Upper lobe of right lung (tissue), 1 donor: Measurements from ENCODE around the gene TMOD3. TPM values are rescaled to one million over a fixed set of nuclear protein-coding genes. Genes with fewer than 3 reads are reported as not detected.

Source experiments
- ATAC-seq: fragments of 200-7000 bp; cut with Tn5 transposase; one replicate; pipeline ENCODE4 v1.9.1; 2020; ENCODE audit warnings: mild to moderate bottlenecking, moderate library complexity
- DNase-seq: peaks from one replicate; pipeline ENCODE4 v3.0.0-alpha.2; 2020
- H3K27ac ChIP-seq: fragments of 200-600 bp; one replicate; pipeline ENCODE4 v1.8.0; 2022
- H3K27me3 ChIP-seq: fragments of 200-600 bp; one replicate; pipeline ENCODE4 v1.8.0; 2022; ENCODE audit warnings: mild to moderate bottlenecking
- H3K36me3 ChIP-seq: fragments of 200-600 bp; one replicate; pipeline ENCODE4 v1.8.0; 2022
- H3K4me1 ChIP-seq: fragments of 200-600 bp; one replicate; pipeline ENCODE4 v1.8.0; 2022
- H3K4me3 ChIP-seq: fragments of 200-600 bp; one replicate; pipeline ENCODE4 v1.8.0; 2022; ENCODE audit warnings: mild to moderate bottlenecking
- H3K9me3 ChIP-seq: fragments of 200-600 bp; one replicate; pipeline ENCODE4 v1.8.0; 2022
- intact Hi-C: fragments of 100-400 bp; cut with DNase I; formaldehyde crosslinking; loops from one replicate; pipeline ENCODE4 v1.11.0; 2022
- total RNA-seq: library from RNA; stranded (reverse); fragmentation: NEBNext Ultra II Directional; extraction: Animal tissue kit (Norgen Biotek cat#: 25700); gene quantifications from one replicate; pipeline ENCODE4 v1.2.1, GENCODE V29; 2021
- TF ChIP-seq, protein P1 (sequence below): fragments of 200-600 bp; IDR thresholded peaks from one replicate; pipeline ENCODE4 v1.8.0; 2022; ENCODE audit warnings: antibody characterized with exemption
- donor health status: DM: no; HTN: yes; CAD: no; lungs with severe emphysema.

Gene TMOD3
- total RNA-seq, 1 donor from 2014 or later: 78.4 TPM

DNA sequence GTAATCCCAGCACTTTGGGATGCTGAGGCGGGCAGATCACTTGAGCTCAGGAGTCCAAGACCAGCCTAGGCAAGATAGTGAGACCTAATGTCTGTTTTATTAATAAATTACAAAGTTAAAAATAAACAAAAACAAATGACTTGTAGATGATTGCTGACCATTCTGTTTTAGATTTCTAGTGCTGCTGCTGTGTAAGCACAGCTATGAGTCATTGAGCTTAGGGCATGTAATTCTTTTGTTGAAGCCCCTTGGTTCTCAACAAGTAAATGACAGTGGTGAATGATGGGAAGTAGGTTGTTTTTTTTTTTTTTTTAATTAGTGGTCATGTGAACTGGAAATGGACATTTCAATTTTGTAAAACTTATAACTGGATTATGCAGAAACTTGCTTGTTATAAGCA lies 78.9 kb downstream of the TMOD3 start:
- peaks cover 90% of the 10 kb centered on the region for H3K36me3 ChIP-seq
- no peak overlapping the region for H3K27ac ChIP-seq
- ATAC-seq: no peak

GRCh38 chr15:51909584-51909983 lies 80.1 kb downstream of the TMOD3 start:
- H3K27ac ChIP-seq: no peak overlapping the region
- H3K36me3 ChIP-seq: peaks cover 87% of the 10 kb centered on the region
- DNase-seq (no peak), ATAC-seq (no peak)
- H3K27me3 ChIP-seq: no peaks in the 10 kb centered on the region
- intact Hi-C loops: no loop called here
- TF ChIP-seq, protein P1, sequence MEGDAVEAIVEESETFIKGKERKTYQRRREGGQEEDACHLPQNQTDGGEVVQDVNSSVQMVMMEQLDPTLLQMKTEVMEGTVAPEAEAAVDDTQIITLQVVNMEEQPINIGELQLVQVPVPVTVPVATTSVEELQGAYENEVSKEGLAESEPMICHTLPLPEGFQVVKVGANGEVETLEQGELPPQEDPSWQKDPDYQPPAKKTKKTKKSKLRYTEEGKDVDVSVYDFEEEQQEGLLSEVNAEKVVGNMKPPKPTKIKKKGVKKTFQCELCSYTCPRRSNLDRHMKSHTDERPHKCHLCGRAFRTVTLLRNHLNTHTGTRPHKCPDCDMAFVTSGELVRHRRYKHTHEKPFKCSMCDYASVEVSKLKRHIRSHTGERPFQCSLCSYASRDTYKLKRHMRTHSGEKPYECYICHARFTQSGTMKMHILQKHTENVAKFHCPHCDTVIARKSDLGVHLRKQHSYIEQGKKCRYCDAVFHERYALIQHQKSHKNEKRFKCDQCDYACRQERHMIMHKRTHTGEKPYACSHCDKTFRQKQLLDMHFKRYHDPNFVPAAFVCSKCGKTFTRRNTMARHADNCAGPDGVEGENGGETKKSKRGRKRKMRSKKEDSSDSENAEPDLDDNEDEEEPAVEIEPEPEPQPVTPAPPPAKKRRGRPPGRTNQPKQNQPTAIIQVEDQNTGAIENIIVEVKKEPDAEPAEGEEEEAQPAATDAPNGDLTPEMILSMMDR: no peak
- H3K4me1 ChIP-seq: no peaks in the 10 kb centered on the region
- no peaks in the 10 kb centered on the region for H3K9me3 ChIP-seq
- H3K4me3 ChIP-seq: no peak overlapping the region

More for the DNA sequence above, 78.9 kb downstream of the TMOD3 start:
- no peak for DNase-seq
- TF ChIP-seq, protein P1: no peak
- no peaks in the 10 kb centered on the region for H3K4me1 ChIP-seq
- H3K4me3 ChIP-seq: no peak overlapping the region
- H3K9me3 ChIP-seq: no peaks in the 10 kb centered on the region
- intact Hi-C loops: no loop called here
- H3K27me3 ChIP-seq: no peaks in the 10 kb centered on the region

GRCh38 chr15:51912528-51912927 lies 83.1 kb downstream of the TMOD3 start:
- DNase-seq: no peak
- ATAC-seq: no peak

DNA sequence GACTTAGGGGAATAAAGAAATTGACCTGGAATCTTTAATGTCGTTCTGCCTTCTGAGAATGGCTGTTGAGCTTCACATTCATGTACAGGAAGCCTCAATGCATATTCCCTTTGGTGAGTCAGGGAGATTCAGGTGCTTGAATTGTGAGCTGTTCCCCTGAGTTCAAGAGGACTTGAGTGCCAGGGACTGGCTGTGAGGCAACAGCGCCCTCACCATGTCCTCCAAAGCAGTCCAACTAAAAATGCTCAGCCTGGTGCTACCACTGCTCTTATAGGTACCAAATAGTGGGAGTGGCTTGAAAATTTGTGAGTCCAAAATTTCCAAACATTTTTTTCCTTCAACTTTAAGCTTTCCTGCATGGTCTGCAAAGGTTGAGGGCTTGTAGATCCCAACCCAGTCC lies 88.0 kb downstream of the TMOD3 start:
- intact Hi-C loops: no loop called here
- Histone ChIP-seq H3K4me3 (no peak overlapping the region), H3K4me1 (no peaks in the 10 kb centered on the region), H3K27ac (no peak overlapping the region), H3K27me3 (no peaks in the 10 kb centered on the region), H3K36me3 (peaks cover 71% of the 10 kb centered on the region), H3K9me3 (no peaks in the 10 kb centered on the region)
- peak; percentile 96 for ATAC-seq
- TF ChIP-seq, protein P1: peak; percentile 40
- DNase-seq: peak; percentile 65

More at GRCh38 chr15:51912528-51912927, 83.1 kb downstream of the TMOD3 start:
- H3K4me1 ChIP-seq: no peaks in the 10 kb centered on the region
- TF ChIP-seq, protein P1: no peak
- H3K36me3 ChIP-seq: peaks cover 89% of the 10 kb centered on the region
- no peaks in the 10 kb centered on the region for H3K27me3 ChIP-seq
- H3K4me3 ChIP-seq: no peak overlapping the region
- no peaks in the 10 kb centered on the region for H3K9me3 ChIP-seq
- intact Hi-C loops: no loop called here
- H3K27ac ChIP-seq: no peak overlapping the region

DNA sequence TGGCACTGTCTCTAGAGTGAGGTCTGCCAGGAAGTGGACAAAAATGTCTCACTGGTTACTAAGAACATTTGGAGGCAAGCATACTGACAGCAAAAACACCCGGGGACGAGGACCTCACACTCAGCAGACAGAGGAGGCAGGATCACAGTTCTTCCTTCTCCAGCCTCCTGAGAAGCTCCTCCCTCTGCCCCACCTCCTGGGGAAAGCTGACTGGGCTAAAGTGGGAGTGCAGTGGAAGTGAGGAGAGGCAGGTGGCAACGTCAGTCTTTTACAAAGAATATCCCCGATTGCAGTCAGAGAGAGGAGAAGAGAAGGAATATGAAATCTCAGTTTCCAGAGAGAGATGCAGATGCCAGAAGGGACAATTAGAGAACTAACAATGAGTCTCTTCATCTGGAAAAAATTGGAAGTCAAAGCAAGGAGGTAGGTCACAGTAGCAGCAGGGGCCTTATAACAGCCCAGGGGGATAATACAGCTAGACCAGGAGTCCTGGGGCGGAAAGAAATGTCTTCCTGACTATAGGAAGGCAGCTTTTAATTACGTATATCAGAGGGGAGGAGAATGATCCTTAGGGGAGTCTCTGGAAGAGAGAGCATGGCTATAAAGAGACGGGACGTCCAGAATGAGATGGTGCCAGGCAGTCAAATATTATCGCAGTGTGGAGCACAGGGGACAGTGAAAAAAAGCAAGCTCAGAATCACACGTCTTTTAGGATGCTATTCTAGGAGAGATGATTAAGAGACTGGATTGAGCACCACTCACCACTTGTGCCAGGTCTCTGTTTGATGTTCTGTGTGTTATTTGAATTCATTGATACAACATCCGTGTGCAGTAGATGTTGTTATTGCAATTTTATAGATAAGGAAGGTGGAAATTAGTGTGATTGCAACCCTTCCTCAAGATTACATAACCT lies 95.0 kb downstream of the TMOD3 start:
- intact Hi-C loops: no loop called here
- DNase-seq (no peak), ATAC-seq (peak; percentile 56)
- H3K9me3 ChIP-seq: no peaks in the 10 kb centered on the region
- H3K36me3 ChIP-seq: peaks cover 40% of the 10 kb centered on the region
- no peaks in the 10 kb centered on the region for H3K27me3 ChIP-seq
- no peak overlapping the region for H3K4me3 ChIP-seq
- TF ChIP-seq, protein P1: no peak
- no peaks in the 10 kb centered on the region for H3K4me1 ChIP-seq
- H3K27ac ChIP-seq: no peak overlapping the region
